ENCODE measurements around the gene CGGBP1. TPM values are rescaled to one million over a fixed set of nuclear protein-coding genes. Genes with fewer than 3 reads are reported as not detected.

Gene CGGBP1
- total and polyA plus RNA-seq, 5 donors from 2014 or later: 89.8 to 110 (median 101) TPM

DNA sequence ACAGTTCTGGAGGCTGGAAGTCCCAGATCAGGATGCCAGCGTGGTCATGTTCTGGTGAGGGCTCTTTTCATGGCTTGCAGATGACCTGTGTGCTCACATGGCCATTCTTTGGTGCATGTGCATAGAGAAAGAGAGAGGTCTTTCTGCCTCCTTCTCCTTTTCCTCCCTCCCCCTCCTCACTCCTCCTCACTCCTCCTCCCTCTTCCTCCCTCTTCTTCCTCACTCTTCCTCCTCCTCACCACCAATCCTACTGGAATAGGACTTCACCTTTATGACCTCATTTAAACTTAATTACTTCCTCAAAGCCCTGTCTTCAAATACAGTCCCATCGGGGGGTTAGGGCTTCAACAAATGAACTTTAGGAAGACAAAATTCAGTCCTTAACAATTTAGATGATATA lies 24.0 kb upstream of the CGGBP1 start:
- H3K27me3 ChIP-seq (ENCODE audit: control insufficient read depth, insufficient read depth, low read length): no peaks in the 10 kb centered on the region
- H3K27me3 Mint-ChIP-seq: no peaks in the 10 kb centered on the region
- peaks cover 18% of the 10 kb centered on the region for H3K36me3 Mint-ChIP-seq
- H3K4me1 Mint-ChIP-seq: peaks cover 48 to 63% (median 49%) of the 10 kb centered on the region in 4 donors
- DNase-seq: no peak
- no peak for ATAC-seq (ENCODE audit: low read depth in 2 of 2)
- peaks cover 5% of the 10 kb centered on the region for H3K36me3 ChIP-seq (ENCODE audit: control insufficient read depth, insufficient read depth, low read length)
- H3K27ac ChIP-seq (ENCODE audit: insufficient read depth, low read length, poor library complexity, severe bottlenecking): no peak overlapping the region
- H3K27ac Mint-ChIP-seq: no peak overlapping the region
- H3K9me3 Mint-ChIP-seq: peaks cover 0 to 4% (median 0%) of the 10 kb centered on the region in 7 donors
- peak overlapping the region in 1 of 4 donors; percentile 13 for H3K4me3 Mint-ChIP-seq
- peaks cover 2% of the 10 kb centered on the region for H3K4me1 ChIP-seq (ENCODE audit: control insufficient read depth, insufficient read depth, low read length, poor library complexity, severe bottlenecking)
- H3K4me3 ChIP-seq (ENCODE audit: low read depth, low read length): no peak overlapping the region
- H3K9me3 ChIP-seq (ENCODE audit: control insufficient read depth in 2 of 2, low read length in 2 of 2): no peaks in the 10 kb centered on the region

DNA sequence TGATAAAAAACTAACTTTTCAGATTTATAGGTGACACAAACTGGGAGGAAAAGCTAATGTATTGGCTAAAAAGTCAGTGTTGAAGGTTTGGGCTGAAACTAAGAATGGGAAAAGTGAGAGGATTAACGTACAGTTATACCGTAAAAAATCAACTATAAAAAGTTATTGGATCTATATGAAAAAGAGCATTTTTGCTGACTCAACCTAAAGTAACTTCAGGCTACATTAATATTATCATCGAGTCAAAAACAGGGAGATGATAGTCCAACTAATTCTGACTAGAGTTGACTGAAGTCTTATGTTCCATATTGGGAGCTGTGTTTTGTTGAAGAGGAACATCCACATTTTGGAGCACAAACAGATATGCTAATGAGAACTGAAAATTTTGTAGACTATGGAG lies 20.1 kb upstream of the CGGBP1 start:
- ATAC-seq (ENCODE audit: low read depth in 2 of 2) (no peak), DNase-seq (no peak)
- peaks cover 7% of the 10 kb centered on the region for H3K4me1 ChIP-seq (ENCODE audit: control insufficient read depth, insufficient read depth, low read length, poor library complexity, severe bottlenecking)
- peaks cover 18% of the 10 kb centered on the region for H3K36me3 Mint-ChIP-seq
- peaks cover 58 to 80% (median 63%) of the 10 kb centered on the region in 4 donors for H3K4me1 Mint-ChIP-seq
- no peaks in the 10 kb centered on the region for H3K36me3 ChIP-seq (ENCODE audit: control insufficient read depth, insufficient read depth, low read length)
- no peak overlapping the region for H3K4me3 ChIP-seq (ENCODE audit: low read depth, low read length)
- H3K27me3 ChIP-seq (ENCODE audit: control insufficient read depth, insufficient read depth, low read length): no peaks in the 10 kb centered on the region
- H3K27ac Mint-ChIP-seq: no peak overlapping the region
- H3K4me3 Mint-ChIP-seq: no peak overlapping the region
- H3K27me3 Mint-ChIP-seq: no peaks in the 10 kb centered on the region
- peaks cover 0 to 4% (median 0%) of the 10 kb centered on the region in 7 donors for H3K9me3 Mint-ChIP-seq
- no peak overlapping the region for H3K27ac ChIP-seq (ENCODE audit: insufficient read depth, low read length, poor library complexity, severe bottlenecking)
- H3K9me3 ChIP-seq (ENCODE audit: control insufficient read depth in 2 of 2, low read length in 2 of 2): no peaks in the 10 kb centered on the region

DNA sequence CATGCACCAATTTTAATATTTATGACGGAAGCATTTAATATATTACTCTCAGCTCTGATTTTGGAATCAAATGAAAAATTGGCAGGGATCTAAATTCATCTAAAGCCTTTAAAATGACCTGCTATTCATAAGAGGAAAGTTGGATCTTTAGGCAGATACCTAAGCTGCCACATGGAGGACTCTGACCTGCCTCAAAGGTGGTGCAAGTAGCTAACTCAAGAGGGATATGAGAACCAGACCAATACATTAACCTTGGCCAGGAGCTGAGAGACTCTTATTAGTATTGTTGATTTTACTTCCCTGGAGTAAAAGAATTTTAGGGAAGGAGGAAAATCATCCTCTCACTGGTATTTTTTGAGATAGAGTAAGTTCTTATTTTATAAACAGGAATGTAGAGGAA lies 17.9 kb upstream of the CGGBP1 start:
- no peak for DNase-seq
- H3K36me3 ChIP-seq (ENCODE audit: control insufficient read depth, insufficient read depth, low read length): no peaks in the 10 kb centered on the region
- no peak for ATAC-seq (ENCODE audit: low read depth in 2 of 2)
- no peaks in the 10 kb centered on the region for H3K27me3 ChIP-seq (ENCODE audit: control insufficient read depth, insufficient read depth, low read length)
- Mint-ChIP-seq H3K4me3 (peak overlapping the region in 1 of 4 donors; percentile 28), H3K4me1 (peaks cover 49 to 83% (median 67%) of the 10 kb centered on the region in 4 donors), H3K27ac (peak overlapping the region in 1 of 3 donors; percentile 6), H3K9me3 (peaks cover 0 to 3% (median under 1%) of the 10 kb centered on the region in 7 donors), H3K27me3 (no peaks in the 10 kb centered on the region), H3K36me3 (peaks cover 18% of the 10 kb centered on the region)
- H3K4me3 ChIP-seq (ENCODE audit: low read depth, low read length): no peak overlapping the region
- H3K4me1 ChIP-seq (ENCODE audit: control insufficient read depth, insufficient read depth, low read length, poor library complexity, severe bottlenecking): peaks cover 6% of the 10 kb centered on the region
- peaks cover 0 to 4% of the 10 kb centered on the region in 2 experiments for H3K9me3 ChIP-seq (ENCODE audit: control insufficient read depth in 2 of 2, low read length in 2 of 2)
- no peak overlapping the region for H3K27ac ChIP-seq (ENCODE audit: insufficient read depth, low read length, poor library complexity, severe bottlenecking)

DNA sequence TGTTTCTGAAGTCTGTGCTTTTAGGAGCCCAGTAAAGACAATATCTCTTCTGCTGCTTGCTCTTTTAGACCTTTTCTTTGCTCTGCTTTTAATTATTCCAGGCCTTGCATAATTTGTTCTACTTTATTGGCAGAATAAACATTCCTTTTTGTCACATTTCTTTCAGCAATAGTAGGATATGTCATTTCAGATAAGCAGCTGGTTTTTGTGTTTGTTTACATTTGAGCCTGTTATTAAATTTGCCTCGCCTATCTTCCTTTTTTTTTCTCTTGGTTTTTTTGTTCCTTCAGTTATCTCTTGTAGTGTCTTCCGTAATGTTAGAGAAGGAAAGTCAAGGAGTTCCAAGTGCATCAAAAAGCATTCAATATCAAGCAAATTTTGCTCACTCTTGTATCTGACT lies 16.7 kb upstream of the CGGBP1 start:
- H3K27ac ChIP-seq (ENCODE audit: insufficient read depth, low read length, poor library complexity, severe bottlenecking): no peak overlapping the region
- H3K9me3 ChIP-seq (ENCODE audit: control insufficient read depth in 2 of 2, low read length in 2 of 2): peaks cover 0 to 5% of the 10 kb centered on the region in 2 experiments
- no peak overlapping the region for H3K4me3 ChIP-seq (ENCODE audit: low read depth, low read length)
- Mint-ChIP-seq H3K9me3 (peaks cover 0 to 4% (median 0%) of the 10 kb centered on the region in 7 donors), H3K36me3 (peaks cover 22% of the 10 kb centered on the region), H3K4me1 (peaks cover 44 to 77% (median 58%) of the 10 kb centered on the region in 4 donors), H3K4me3 (no peak overlapping the region), H3K27me3 (no peaks in the 10 kb centered on the region), H3K27ac (peak overlapping the region in 2 of 3 donors; percentile 18 to 55)
- no peaks in the 10 kb centered on the region for H3K36me3 ChIP-seq (ENCODE audit: control insufficient read depth, insufficient read depth, low read length)
- H3K4me1 ChIP-seq (ENCODE audit: control insufficient read depth, insufficient read depth, low read length, poor library complexity, severe bottlenecking): peaks cover 6% of the 10 kb centered on the region
- no peak for DNase-seq
- ATAC-seq (ENCODE audit: low read depth in 2 of 2): no peak
- H3K27me3 ChIP-seq (ENCODE audit: control insufficient read depth, insufficient read depth, low read length): no peaks in the 10 kb centered on the region

DNA sequence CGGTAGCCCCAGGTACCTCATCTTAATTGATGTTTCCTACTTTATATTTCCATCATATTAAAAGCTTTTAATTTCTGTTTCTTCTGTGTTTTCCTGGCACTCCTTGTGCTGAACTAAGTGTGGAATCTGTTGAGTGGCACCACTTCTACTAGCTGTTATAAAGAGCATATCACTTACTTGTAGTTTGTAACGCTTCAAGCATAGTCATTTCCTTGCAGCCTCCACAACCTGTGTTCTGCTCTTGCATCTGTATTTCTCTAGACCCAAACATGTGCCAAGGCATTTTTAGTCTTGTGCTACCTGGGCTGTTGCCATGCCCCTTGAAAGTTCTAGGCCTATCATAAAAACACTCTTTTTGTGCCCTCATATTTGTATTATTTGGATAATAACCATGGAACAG lies 16.3 kb upstream of the CGGBP1 start:
- Histone ChIP-seq H3K4me1 (ENCODE audit: control insufficient read depth, insufficient read depth, low read length, poor library complexity, severe bottlenecking) (peaks cover 6% of the 10 kb centered on the region), H3K36me3 (ENCODE audit: control insufficient read depth, insufficient read depth, low read length) (no peaks in the 10 kb centered on the region), H3K4me3 (ENCODE audit: low read depth, low read length) (no peak overlapping the region), H3K27me3 (ENCODE audit: control insufficient read depth, insufficient read depth, low read length) (no peaks in the 10 kb centered on the region), H3K9me3 (ENCODE audit: control insufficient read depth in 2 of 2, low read length in 2 of 2) (peaks cover 0 to 5% of the 10 kb centered on the region in 2 experiments), H3K27ac (ENCODE audit: insufficient read depth, low read length, poor library complexity, severe bottlenecking) (no peak overlapping the region)
- peak overlapping the region in 1 of 4 donors; percentile 11 for H3K4me3 Mint-ChIP-seq
- H3K27me3 Mint-ChIP-seq: no peaks in the 10 kb centered on the region
- H3K9me3 Mint-ChIP-seq: peaks cover 0 to 4% (median 0%) of the 10 kb centered on the region in 7 donors
- H3K27ac Mint-ChIP-seq: peak overlapping the region in 2 of 3 donors; percentile 18 to 55
- peaks cover 22% of the 10 kb centered on the region for H3K36me3 Mint-ChIP-seq
- H3K4me1 Mint-ChIP-seq: peaks cover 45 to 74% (median 56%) of the 10 kb centered on the region in 4 donors
- ATAC-seq (ENCODE audit: low read depth in 2 of 2) (no peak), DNase-seq (no peak)

DNA sequence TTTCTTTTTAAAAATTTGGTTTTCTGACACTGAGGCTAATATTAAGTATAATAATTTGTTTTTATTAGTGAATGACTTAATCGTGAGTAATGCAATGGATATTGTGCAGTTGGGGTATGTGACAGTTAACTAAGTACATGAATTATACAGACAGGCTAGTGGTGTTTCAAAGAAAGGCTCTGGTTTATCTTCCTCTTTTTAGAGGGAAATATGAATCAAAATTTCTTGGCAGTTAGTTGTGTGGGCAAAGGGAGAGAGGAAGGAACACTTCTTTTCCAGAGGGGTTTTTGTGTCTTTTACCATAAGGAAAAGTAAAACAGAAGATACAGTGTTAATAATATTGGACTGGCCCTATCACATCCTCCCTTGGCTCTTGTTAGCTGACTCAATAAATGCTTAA lies 2.9 kb upstream of the CGGBP1 start:
- peaks cover 0 to 3% (median 0%) of the 10 kb centered on the region in 7 donors for H3K9me3 Mint-ChIP-seq
- H3K4me1 ChIP-seq (ENCODE audit: control insufficient read depth, insufficient read depth, low read length, poor library complexity, severe bottlenecking): peaks cover 37% of the 10 kb centered on the region
- no peak overlapping the region for H3K27ac ChIP-seq (ENCODE audit: insufficient read depth, low read length, poor library complexity, severe bottlenecking)

DNA sequence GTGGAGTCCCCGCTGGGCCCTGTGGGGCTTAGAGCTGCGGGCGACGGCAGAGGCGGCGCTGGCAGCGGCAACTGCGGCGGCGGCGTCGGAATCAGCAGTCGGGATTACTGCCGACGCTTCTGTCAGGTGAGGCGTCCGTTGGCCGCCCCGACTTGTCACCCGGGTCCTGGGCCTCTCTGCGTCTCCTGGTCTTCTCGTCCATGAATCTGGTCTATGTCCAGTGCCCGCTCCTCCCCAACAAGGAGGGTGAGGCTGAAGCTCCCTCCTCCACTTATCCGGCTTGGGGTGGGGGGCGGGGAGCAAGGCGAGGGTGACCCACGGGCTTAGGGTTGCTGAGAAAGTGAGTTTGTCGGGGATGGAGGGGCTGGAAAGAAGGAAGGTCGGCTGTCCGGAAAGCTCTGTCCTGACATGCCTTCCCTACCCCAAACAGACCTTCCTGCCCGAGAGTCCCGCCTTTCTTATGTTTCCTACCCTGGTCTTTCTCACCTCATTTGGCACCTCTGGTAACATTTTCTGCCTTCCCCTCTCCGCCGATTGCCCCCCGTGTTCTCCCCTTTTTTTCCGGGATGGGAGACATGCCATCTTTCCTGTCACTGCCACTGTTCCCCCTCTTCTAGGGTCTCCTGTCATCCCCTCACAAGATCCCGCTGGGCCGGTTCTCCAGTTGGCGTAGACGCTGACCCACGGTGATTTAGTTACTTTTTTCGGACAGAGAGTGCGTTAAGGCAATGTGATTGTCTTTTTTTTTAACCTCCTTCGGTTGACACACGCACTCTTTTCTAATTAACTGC lies 770 bp upstream of the CGGBP1 start:
- no peaks in the 10 kb centered on the region for H3K27me3 ChIP-seq (ENCODE audit: control insufficient read depth, insufficient read depth, low read length)
- H3K9me3 ChIP-seq (ENCODE audit: control insufficient read depth in 2 of 2, low read length in 2 of 2): no peaks in the 10 kb centered on the region
- Mint-ChIP-seq H3K4me3 (peak overlapping the region; percentile 95 to 99 (median 98)), H3K9me3 (peaks cover 0 to 3% (median 0%) of the 10 kb centered on the region in 7 donors), H3K4me1 (peaks cover 37 to 75% (median 65%) of the 10 kb centered on the region in 4 donors), H3K27me3 (no peaks in the 10 kb centered on the region), H3K27ac (peak overlapping the region; percentile 92 to 97 (median 95)), H3K36me3 (peaks cover 14% of the 10 kb centered on the region)
- peak overlapping the region; percentile 94 for H3K27ac ChIP-seq (ENCODE audit: insufficient read depth, low read length, poor library complexity, severe bottlenecking)
- H3K4me1 ChIP-seq (ENCODE audit: control insufficient read depth, insufficient read depth, low read length, poor library complexity, severe bottlenecking): peaks cover 51% of the 10 kb centered on the region
- no peak for ATAC-seq (ENCODE audit: low read depth in 2 of 2)
- H3K36me3 ChIP-seq (ENCODE audit: control insufficient read depth, insufficient read depth, low read length): peaks cover 24% of the 10 kb centered on the region
- DNase-seq: no peak
- H3K4me3 ChIP-seq (ENCODE audit: low read depth, low read length): peak overlapping the region; percentile 88

More for the DNA sequence above, 2.9 kb upstream of the CGGBP1 start:
- H3K4me1 Mint-ChIP-seq: peaks cover 34 to 65% (median 53%) of the 10 kb centered on the region in 4 donors
- H3K4me3 Mint-ChIP-seq: peak overlapping the region; percentile 22 to 95 (median 66)
- peak overlapping the region in 1 of 3 donors; percentile 47 for H3K27ac Mint-ChIP-seq
- H3K36me3 Mint-ChIP-seq: no peaks in the 10 kb centered on the region
- ATAC-seq (ENCODE audit: low read depth in 2 of 2) (no peak), DNase-seq (no peak)
- Histone ChIP-seq H3K36me3 (ENCODE audit: control insufficient read depth, insufficient read depth, low read length) (peaks cover 3% of the 10 kb centered on the region), H3K27me3 (ENCODE audit: control insufficient read depth, insufficient read depth, low read length) (no peaks in the 10 kb centered on the region), H3K4me3 (ENCODE audit: low read depth, low read length) (peak overlapping the region; percentile 88), H3K9me3 (ENCODE audit: control insufficient read depth in 2 of 2, low read length in 2 of 2) (no peaks in the 10 kb centered on the region)
- H3K27me3 Mint-ChIP-seq: no peaks in the 10 kb centered on the region

All from CD4-positive, CD25-positive, alpha-beta regulatory T cell (primary cell).